ENCODE measurements around the gene SUN1. TPM values are rescaled to one million over a fixed set of nuclear protein-coding genes. Genes with fewer than 3 reads are reported as not detected.

SUN1 gene
- total RNA-seq, 4 donors from 2014 or later: 225 to 475 (median 263) TPM

- 87% methylated on average over 11 of the region's 11 CpGs for WGBS
Measured at GRCh38 chr7:910441-910861, 78.2 kb downstream of the SUN1 start.

GRCh38 chr7:910931-911431 lies 78.7 kb downstream of the SUN1 start:
- no peak for DNase-seq (ENCODE audit: low spot score in 2 of 2)
- Histone ChIP-seq H3K9me3 (no peaks in the 10 kb centered on the region), H3K4me1 (peaks cover 31% of the 10 kb centered on the region), H3K36me3 (no peaks in the 10 kb centered on the region), H3K27ac (no peak overlapping the region), H3K27me3 (no peaks in the 10 kb centered on the region), H3K4me3 (no peak overlapping the region)
- 84% methylated on average over 16 of the region's 19 CpGs for WGBS
- TF ChIP-seq POLR2AphosphoS5 (IDR thresholded peaks at IDR 0.05): no peak
- no peak for TF ChIP-seq CTCF (IDR thresholded peaks at IDR 0.05)
- no peak for TF ChIP-seq EP300 (IDR thresholded peaks at IDR 0.05)
- no peak for TF ChIP-seq POLR2A (IDR thresholded peaks at IDR 0.05)

More at GRCh38 chr7:910441-910861, 78.2 kb downstream of the SUN1 start:
- Histone ChIP-seq H3K27ac (no peak overlapping the region), H3K4me3 (no peak overlapping the region), H3K27me3 (no peaks in the 10 kb centered on the region), H3K9me3 (no peaks in the 10 kb centered on the region), H3K4me1 (peaks cover 31% of the 10 kb centered on the region), H3K36me3 (no peaks in the 10 kb centered on the region)
- TF ChIP-seq POLR2AphosphoS5 (IDR thresholded peaks at IDR 0.05) (no peak), POLR2A (IDR thresholded peaks at IDR 0.05) (no peak), CTCF (IDR thresholded peaks at IDR 0.05) (no peak), EP300 (IDR thresholded peaks at IDR 0.05) (no peak)
- no peak for DNase-seq (ENCODE audit: low spot score in 2 of 2)

- Histone ChIP-seq H3K4me3 (no peak overlapping the region), H3K27me3 (no peaks in the 10 kb centered on the region), H3K9me3 (no peaks in the 10 kb centered on the region), H3K4me1 (peaks cover 39% of the 10 kb centered on the region), H3K27ac (no peak overlapping the region), H3K36me3 (no peaks in the 10 kb centered on the region)
- TF ChIP-seq EP300 (IDR thresholded peaks at IDR 0.05) (no peak), POLR2A (IDR thresholded peaks at IDR 0.05) (no peak), POLR2AphosphoS5 (IDR thresholded peaks at IDR 0.05) (no peak), CTCF (IDR thresholded peaks at IDR 0.05) (no peak)
- DNase-seq (ENCODE audit: low spot score in 2 of 2): no peak
- 100% methylated on average over 6 of the region's 41 CpGs for WGBS
Measured at GRCh38 chr7:911791-912480, 79.7 kb downstream of the SUN1 start.

GRCh38 chr7:913736-914520 lies 81.7 kb downstream of the SUN1 start:
- DNase-seq (ENCODE audit: low spot score in 2 of 2): no peak
- peaks cover 29% of the 10 kb centered on the region for H3K4me1 ChIP-seq
- 61% methylated on average over 16 of the region's 31 CpGs for WGBS
- no peaks in the 10 kb centered on the region for H3K36me3 ChIP-seq
- no peak overlapping the region for H3K4me3 ChIP-seq
- TF ChIP-seq POLR2AphosphoS5 (IDR thresholded peaks at IDR 0.05) (no peak), CTCF (IDR thresholded peaks at IDR 0.05) (no peak), EP300 (IDR thresholded peaks at IDR 0.05) (no peak), POLR2A (IDR thresholded peaks at IDR 0.05) (no peak)
- no peaks in the 10 kb centered on the region for H3K9me3 ChIP-seq
- no peaks in the 10 kb centered on the region for H3K27me3 ChIP-seq
- H3K27ac ChIP-seq: no peak overlapping the region

All from suprapubic skin (tissue), 4 donors.